ENCODE data around the gene RNASE12.
A peak's percentile ranks its signal among the peaks of the same experiment; 100 is the strongest.

The RNASE12 gene, protein sequence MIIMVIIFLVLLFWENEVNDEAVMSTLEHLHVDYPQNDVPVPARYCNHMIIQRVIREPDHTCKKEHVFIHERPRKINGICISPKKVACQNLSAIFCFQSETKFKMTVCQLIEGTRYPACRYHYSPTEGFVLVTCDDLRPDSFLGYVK

DNA sequence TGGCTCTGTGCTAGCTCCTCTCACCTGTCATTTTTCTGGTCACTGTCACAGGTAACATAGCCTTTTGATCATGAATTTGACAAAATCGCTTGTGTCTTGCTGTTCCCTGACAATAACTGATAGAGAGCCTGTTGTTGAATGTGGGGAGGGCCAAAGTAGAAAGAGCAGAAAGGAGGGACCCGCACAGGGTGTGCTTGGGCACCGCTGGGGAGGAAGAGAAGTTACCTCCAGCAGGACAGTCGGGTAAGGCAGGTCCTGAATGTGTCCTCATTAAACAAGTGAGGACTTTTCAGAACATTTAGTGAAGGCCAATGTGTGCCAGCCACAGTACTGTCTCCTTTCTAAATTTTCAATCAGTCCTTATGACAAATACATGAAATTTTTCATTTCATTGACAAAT is at the start of gene RNASE12:
Gene RNASE12, minus strand, starts transcription at position 142 of the 400 bp plus-strand sequence. CDS start 653 bp downstream, outside the sequence.
- H3K4me1 ChIP-seq (ENCODE audit: control insufficient read depth, insufficient read depth, low read length): no peaks in the 10 kb centered on the region
- DNase-seq (ENCODE audit: low read depth, low spot score): no peak
- no CpG with 5 or more reads among the region's 4 CpGs for WGBS (ENCODE audit: insufficient coverage, insufficient read length)
- no peaks in the 10 kb centered on the region for H3K9me3 ChIP-seq (ENCODE audit: control insufficient read depth, insufficient read depth, low read length)
- no peaks in the 10 kb centered on the region for H3K27me3 ChIP-seq (ENCODE audit: control insufficient read depth, insufficient read depth, low read length)
- H3K36me3 ChIP-seq (ENCODE audit: control insufficient read depth, insufficient read depth, low read length): no peaks in the 10 kb centered on the region
- no peak within 1 kb of the TSS for H3K4me3 ChIP-seq (ENCODE audit: low read length)
- H3K27ac ChIP-seq (ENCODE audit: low read length): no peak within 1 kb of the TSS

DNA sequence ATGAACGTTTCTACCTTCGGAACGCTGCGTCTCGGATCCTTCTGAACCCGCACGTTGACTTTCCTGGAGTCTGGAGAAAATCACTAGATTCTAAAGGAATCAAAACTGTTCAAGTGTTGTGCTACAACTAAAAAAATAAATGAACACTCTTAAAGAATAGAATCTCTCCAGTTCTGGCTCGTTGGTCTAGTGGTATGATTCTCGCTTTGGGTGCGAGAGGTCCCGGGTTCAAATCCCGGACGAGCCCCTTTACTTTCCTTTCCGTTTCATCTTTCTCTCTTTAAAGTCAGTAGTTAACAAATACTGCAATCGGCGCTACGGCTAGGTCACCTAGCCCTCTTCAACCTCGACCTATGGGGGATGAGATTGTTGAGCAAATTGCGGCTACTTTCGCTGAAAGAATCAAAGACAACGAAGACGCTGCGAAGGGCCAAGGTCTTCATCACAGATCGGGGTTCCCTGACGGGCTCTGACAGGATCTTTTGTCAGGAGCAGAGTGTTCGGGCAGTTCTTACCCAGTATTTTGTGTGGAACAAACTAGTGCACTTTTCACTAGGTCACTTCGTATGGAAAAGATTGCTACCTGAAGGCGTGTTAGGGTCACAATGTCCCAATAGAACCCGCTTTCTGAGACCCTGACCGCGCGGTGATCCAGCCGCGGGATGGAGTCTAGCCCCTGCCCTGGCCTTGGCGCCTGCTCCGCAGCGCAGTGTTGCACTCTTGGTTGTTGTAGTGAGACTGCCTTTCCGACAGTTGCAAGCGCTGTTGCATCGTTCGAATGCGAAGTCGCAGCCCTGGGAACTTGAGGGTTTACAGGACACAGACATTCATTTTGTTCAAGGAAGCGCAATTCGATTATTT is 41.9 kb upstream of the RNASE12 start:
- no peaks in the 10 kb centered on the region for H3K36me3 ChIP-seq (ENCODE audit: control insufficient read depth, insufficient read depth, low read length)
- WGBS (ENCODE audit: insufficient coverage, insufficient read length): no CpG with 5 or more reads among the region's 45 CpGs
- no peak for DNase-seq (ENCODE audit: low read depth, low spot score)
- H3K27me3 ChIP-seq (ENCODE audit: control insufficient read depth, insufficient read depth, low read length): no peaks in the 10 kb centered on the region
- H3K27ac ChIP-seq (ENCODE audit: low read length): no peak overlapping the region
- peak overlapping the region; percentile 29; the same call in 1 of the 2 replicates for H3K4me3 ChIP-seq (ENCODE audit: low read length)
- no peaks in the 10 kb centered on the region for H3K9me3 ChIP-seq (ENCODE audit: control insufficient read depth, insufficient read depth, low read length)
- H3K4me1 ChIP-seq (ENCODE audit: control insufficient read depth, insufficient read depth, low read length): no peaks in the 10 kb centered on the region

DNA sequence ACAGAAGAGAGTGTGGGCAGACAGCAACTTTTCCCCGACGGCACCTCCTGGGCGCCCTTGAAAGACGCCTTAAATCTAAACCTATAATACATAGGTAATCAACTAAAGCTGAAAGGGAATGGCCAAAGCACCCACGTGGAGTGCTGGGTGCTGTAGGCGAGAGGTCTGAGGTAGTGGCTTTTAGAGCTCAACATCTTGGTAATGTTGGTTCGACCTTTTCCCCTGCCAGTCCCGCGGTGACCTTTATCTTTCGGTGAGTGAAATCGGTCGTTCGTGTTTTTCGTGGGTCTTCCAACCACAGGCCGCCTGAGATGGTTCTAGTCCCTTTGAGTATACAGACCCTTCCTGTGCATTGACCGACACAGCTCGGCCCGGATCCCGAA is 41.3 kb upstream of the RNASE12 start:
- peak overlapping the region; percentile 29; the same call in 1 of the 2 replicates for H3K4me3 ChIP-seq (ENCODE audit: low read length)
- no CpG with 5 or more reads among the region's 19 CpGs for WGBS (ENCODE audit: insufficient coverage, insufficient read length)

DNA sequence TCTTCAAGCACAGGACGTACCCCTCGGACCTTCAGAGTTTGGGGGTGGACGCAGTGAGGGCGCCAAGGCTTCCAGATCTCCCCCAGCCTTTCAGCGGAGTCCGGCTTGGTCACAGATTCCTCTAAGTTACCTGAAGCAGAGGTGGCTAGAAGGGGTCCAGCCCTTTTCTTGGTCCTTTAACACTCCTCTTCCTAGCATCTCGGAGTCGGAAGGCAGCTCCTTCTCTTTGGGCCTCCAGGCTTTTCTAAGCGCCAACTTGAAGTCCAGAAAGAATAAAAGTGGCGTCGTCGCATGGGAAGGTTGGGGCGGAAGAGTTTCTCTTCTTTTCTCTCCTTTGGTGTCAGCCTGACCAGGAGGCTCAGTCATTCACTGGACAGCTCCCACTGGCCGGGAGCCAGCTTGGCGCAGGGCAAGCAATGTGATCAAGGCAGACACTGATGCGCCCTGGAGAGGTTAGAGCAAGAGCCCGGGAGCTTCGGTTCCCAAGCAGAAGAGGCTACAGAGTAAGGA is 40.8 kb upstream of the RNASE12 start:
- peak overlapping the region; percentile 29; the same call in 1 of the 2 replicates for H3K4me3 ChIP-seq (ENCODE audit: low read length)
- no peaks in the 10 kb centered on the region for H3K36me3 ChIP-seq (ENCODE audit: control insufficient read depth, insufficient read depth, low read length)
- H3K27me3 ChIP-seq (ENCODE audit: control insufficient read depth, insufficient read depth, low read length): no peaks in the 10 kb centered on the region
- DNase-seq (ENCODE audit: low read depth, low spot score): no peak
- no peaks in the 10 kb centered on the region for H3K9me3 ChIP-seq (ENCODE audit: control insufficient read depth, insufficient read depth, low read length)
- H3K27ac ChIP-seq (ENCODE audit: low read length): no peak overlapping the region
- no peaks in the 10 kb centered on the region for H3K4me1 ChIP-seq (ENCODE audit: control insufficient read depth, insufficient read depth, low read length)
- WGBS (ENCODE audit: insufficient coverage, insufficient read length): no CpG with 5 or more reads among the region's 18 CpGs

More for the DNA sequence above, 41.3 kb upstream of the RNASE12 start:
- DNase-seq (ENCODE audit: low read depth, low spot score): no peak
- Histone ChIP-seq H3K9me3 (ENCODE audit: control insufficient read depth, insufficient read depth, low read length) (no peaks in the 10 kb centered on the region), H3K27me3 (ENCODE audit: control insufficient read depth, insufficient read depth, low read length) (no peaks in the 10 kb centered on the region), H3K36me3 (ENCODE audit: control insufficient read depth, insufficient read depth, low read length) (no peaks in the 10 kb centered on the region), H3K27ac (ENCODE audit: low read length) (no peak overlapping the region), H3K4me1 (ENCODE audit: control insufficient read depth, insufficient read depth, low read length) (no peaks in the 10 kb centered on the region)

DNA sequence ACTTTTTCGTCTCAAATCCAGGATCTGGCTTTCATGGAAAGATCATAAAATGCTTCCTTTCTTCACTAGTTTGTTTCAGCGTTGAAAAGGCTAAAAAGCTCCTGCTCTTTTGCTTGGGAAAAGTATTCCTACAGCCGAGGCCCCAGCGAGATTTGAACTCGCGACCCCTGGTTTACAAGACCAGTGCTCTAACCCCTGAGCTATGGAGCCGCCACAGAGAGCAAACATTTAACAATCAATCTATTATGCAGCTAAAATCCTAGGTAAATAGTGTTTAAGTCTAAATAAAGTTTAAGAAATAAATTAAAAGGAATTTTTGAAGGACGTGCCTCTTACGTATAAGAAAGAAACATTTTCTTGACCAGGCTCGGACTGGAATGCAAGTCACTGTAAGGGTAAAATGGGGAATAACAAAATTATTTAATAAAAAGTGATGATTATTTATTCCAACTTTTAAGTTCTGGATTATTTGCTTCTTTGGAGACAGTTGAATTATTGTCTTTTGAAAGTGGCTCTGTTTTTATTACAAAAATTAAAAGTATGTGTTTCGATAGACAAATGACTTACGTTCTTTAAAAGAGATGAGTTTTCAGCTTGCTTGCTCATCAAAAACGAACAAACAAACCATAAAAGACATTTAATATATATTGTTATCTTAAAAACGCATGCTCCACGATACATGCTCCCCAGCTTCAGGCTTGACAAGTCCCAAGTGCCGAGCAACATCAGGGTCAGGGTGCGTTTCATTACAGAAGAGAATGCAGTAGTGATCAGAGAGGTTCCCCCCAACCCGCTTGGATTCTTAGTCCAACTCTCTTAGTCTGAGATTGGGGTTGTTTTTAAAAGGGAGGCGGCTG is 40.1 kb upstream of the RNASE12 start:
- no CpG with 5 or more reads among the region's 19 CpGs for WGBS (ENCODE audit: insufficient coverage, insufficient read length)
- H3K4me3 ChIP-seq (ENCODE audit: low read length): peak overlapping the region; percentile 71
- H3K27me3 ChIP-seq (ENCODE audit: control insufficient read depth, insufficient read depth, low read length): no peaks in the 10 kb centered on the region; the same call in 1 of the 2 replicates
- no peaks in the 10 kb centered on the region for H3K36me3 ChIP-seq (ENCODE audit: control insufficient read depth, insufficient read depth, low read length)
- H3K27ac ChIP-seq (ENCODE audit: low read length): no peak overlapping the region
- H3K9me3 ChIP-seq (ENCODE audit: control insufficient read depth, insufficient read depth, low read length): no peaks in the 10 kb centered on the region
- H3K4me1 ChIP-seq (ENCODE audit: control insufficient read depth, insufficient read depth, low read length): no peaks in the 10 kb centered on the region
- DNase-seq (ENCODE audit: low read depth, low spot score): no peak

DNA sequence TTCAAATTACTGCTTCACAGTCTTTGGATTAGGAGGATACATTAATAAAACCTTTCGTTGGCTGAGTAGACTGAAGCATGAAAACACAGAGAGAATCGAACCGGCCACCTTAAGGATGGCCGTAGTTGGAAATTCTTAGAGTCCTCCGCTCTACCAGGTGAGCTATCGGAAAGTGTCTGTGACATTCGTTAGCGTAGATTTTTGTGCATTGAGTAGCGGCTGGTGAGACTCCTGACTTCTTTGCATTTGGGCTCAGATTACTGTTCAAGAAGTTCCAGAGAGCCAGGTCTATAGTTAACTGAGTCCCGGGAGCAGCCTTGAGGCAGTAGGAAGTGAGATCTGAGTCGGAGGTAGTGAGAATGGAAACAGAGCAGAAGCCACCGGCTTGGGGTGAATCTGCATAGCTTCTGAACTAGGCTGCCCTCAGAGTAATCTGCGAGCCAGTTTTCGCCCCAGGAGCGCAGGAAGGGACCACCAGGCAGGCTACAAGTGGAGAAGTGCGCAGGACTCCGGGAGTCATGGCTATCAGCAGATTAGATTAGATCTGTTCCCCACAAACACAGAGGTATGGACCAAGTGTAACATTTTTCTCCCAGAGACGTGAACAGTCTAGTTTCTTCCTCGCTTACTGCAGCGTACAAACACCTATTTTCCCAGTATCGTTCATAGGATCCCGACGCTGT is 39.3 kb upstream of the RNASE12 start:
- H3K9me3 ChIP-seq (ENCODE audit: control insufficient read depth, insufficient read depth, low read length): no peaks in the 10 kb centered on the region
- no peaks in the 10 kb centered on the region for H3K36me3 ChIP-seq (ENCODE audit: control insufficient read depth, insufficient read depth, low read length)
- H3K27me3 ChIP-seq (ENCODE audit: control insufficient read depth, insufficient read depth, low read length): no peaks in the 10 kb centered on the region; the same call in 1 of the 2 replicates
- no peak for DNase-seq (ENCODE audit: low read depth, low spot score)
- WGBS (ENCODE audit: insufficient coverage, insufficient read length): no CpG with 5 or more reads among the region's 23 CpGs
- H3K4me1 ChIP-seq (ENCODE audit: control insufficient read depth, insufficient read depth, low read length): no peaks in the 10 kb centered on the region
- no peak overlapping the region for H3K27ac ChIP-seq (ENCODE audit: low read length)
- peak overlapping the region; percentile 71 for H3K4me3 ChIP-seq (ENCODE audit: low read length)

DNA sequence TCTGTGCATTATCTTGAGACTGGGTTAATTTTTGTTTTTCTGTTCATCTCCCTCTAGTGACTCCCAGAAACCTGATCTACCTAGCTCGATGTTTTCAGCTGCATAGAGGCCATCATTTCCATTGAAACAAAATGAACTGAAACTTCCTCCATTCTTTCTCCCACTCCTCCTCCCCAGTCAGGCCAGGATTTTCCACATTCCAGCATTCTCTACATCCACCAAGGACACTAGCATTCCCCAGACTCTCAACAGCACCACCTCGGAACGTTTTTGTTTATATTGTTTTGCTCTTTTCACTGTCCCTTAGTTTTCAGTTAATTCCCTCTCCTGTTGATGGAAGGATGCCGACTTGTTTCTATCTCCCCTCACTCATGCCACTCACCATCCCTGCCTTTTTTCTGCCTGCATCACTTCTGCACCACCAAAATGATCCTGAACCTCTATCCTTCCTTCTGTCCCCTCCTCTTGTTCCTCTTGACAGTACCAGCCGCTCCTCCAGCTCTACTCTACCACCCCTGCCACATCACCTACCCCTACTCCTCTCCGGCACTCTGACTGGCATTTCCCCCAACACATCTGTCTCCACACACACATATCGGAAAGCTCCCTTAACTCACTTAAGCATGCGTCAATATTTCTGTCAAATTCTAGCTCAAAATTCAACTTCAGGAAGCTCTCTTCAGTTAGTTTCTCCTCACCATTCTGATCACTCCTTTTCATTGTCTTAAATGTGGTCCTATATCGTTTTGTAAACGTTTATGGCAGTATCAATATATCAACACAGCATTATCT is 37.1 kb upstream of the RNASE12 start:
- Histone ChIP-seq H3K27ac (ENCODE audit: low read length) (no peak overlapping the region), H3K27me3 (ENCODE audit: control insufficient read depth, insufficient read depth, low read length) (no peaks in the 10 kb centered on the region; the same call in 1 of the 2 replicates), H3K4me3 (ENCODE audit: low read length) (peak overlapping the region; percentile 0; the same call in 1 of the 2 replicates), H3K4me1 (ENCODE audit: control insufficient read depth, insufficient read depth, low read length) (no peaks in the 10 kb centered on the region), H3K9me3 (ENCODE audit: control insufficient read depth, insufficient read depth, low read length) (no peaks in the 10 kb centered on the region), H3K36me3 (ENCODE audit: control insufficient read depth, insufficient read depth, low read length) (no peaks in the 10 kb centered on the region)
- no peak for DNase-seq (ENCODE audit: low read depth, low spot score)
- no CpG with 5 or more reads among the region's 10 CpGs for WGBS (ENCODE audit: insufficient coverage, insufficient read length)

DNA sequence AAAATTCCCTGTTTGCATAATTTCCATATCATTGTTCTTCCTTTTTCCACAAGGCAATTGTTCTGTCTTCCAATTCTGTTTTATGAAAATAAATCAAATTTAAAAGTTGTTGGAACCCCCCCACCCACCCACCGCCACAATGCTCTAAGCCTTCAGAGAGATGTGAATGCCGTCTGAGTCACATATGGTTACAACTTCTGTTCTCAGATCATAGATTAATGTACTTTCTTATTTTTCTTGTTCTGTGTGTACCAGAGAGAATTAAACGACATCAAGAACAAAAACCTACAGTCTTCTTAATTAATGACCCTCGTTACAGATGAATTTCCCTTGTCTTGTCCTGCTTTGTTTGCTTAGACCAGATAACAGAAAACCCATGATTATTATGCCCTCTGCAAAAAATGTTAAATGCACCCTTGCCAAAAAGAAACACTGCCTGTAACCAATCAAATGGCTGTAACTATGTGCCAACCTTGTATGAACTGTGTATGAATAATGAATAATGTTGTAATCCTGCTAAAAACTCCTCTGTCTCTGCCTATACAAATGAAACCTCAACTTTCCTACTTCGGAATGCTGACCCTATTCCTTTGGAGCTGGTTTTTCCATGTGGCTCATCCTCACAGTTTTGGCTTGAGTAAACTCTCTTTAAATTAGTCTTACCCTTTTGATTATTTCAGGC is 36.3 kb upstream of the RNASE12 start:
- no peak overlapping the region for H3K27ac ChIP-seq (ENCODE audit: low read length)
- H3K4me3 ChIP-seq (ENCODE audit: low read length): no peak overlapping the region; the same call in 1 of the 2 replicates
- no peaks in the 10 kb centered on the region for H3K9me3 ChIP-seq (ENCODE audit: control insufficient read depth, insufficient read depth, low read length)
- no peaks in the 10 kb centered on the region for H3K36me3 ChIP-seq (ENCODE audit: control insufficient read depth, insufficient read depth, low read length)
- no peak for DNase-seq (ENCODE audit: low read depth, low spot score)
- no CpG with 5 or more reads among the region's 5 CpGs for WGBS (ENCODE audit: insufficient coverage, insufficient read length)
- H3K4me1 ChIP-seq (ENCODE audit: control insufficient read depth, insufficient read depth, low read length): no peaks in the 10 kb centered on the region
- no peaks in the 10 kb centered on the region; the same call in 1 of the 2 replicates for H3K27me3 ChIP-seq (ENCODE audit: control insufficient read depth, insufficient read depth, low read length)

DNA sequence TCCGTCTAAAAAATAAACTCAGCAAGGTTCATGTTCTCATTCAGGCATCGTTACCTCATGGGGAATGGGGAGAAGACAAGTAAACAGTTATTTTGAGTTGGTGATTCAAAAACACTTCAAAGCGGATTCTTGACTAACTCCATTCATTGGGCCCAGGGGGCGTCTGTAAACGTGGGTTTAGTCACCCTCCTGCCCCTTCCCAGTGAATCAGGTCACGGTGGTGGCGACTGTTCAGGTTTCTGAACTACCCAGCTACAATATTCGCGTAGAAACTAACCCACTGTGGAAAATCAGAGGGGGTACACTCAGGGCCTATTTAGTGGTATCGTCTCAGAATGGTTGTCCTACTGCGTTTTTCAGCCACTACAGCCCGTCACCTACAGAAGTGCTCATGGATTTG is 35.1 kb upstream of the RNASE12 start:
- Histone ChIP-seq H3K27ac (ENCODE audit: low read length) (no peak overlapping the region), H3K9me3 (ENCODE audit: control insufficient read depth, insufficient read depth, low read length) (no peaks in the 10 kb centered on the region), H3K27me3 (ENCODE audit: control insufficient read depth, insufficient read depth, low read length) (no peaks in the 10 kb centered on the region; the same call in 1 of the 2 replicates), H3K36me3 (ENCODE audit: control insufficient read depth, insufficient read depth, low read length) (no peaks in the 10 kb centered on the region), H3K4me1 (ENCODE audit: control insufficient read depth, insufficient read depth, low read length) (no peaks in the 10 kb centered on the region), H3K4me3 (ENCODE audit: low read length) (peak overlapping the region; percentile 46; the same call in 1 of the 2 replicates)
- WGBS (ENCODE audit: insufficient coverage, insufficient read length): no CpG with 5 or more reads among the region's 12 CpGs
- DNase-seq (ENCODE audit: low read depth, low spot score): no peak
